GM23338 (cell line): ENCODE data around the gene RIMS1. TPM values are rescaled to one million over a fixed set of nuclear protein-coding genes. Genes with fewer than 3 reads are reported as not detected.

Experiments
- ATAC-seq: fragments of 200-7000 bp; cut with Tn5 transposase; 3 replicates; pipeline ENCODE4 v1.9.1; 2020
- DNase-seq: peaks from one replicate; pipeline ENCODE4 v3.0.0-alpha.2; 2015; ENCODE audit warnings: low spot score
- H2AFZ ChIP-seq: fragments of 200-600 bp; sonication (generic); 2 replicates; pipeline ENCODE4 v1.8.0; 2016; ENCODE audit warnings: antibody characterized with exemption, mild to moderate bottlenecking, moderate library complexity
- H3F3A ChIP-seq: fragments of 200-600 bp; sonication (generic); replicated peaks from 2 replicates; pipeline ENCODE4 v1.8.0; 2017; ENCODE audit warnings: antibody characterized with exemption, mixed run types, low read depth
- H3K27ac ChIP-seq: fragments of 200-600 bp; sonication (generic); 2 replicates; pipeline ENCODE4 v1.6.1; 2016; ENCODE audit warnings: low read depth
- H3K27me3 ChIP-seq: fragments of 200-600 bp; sonication (generic); 2 replicates; pipeline ENCODE4 v1.8.0; 2016; ENCODE audit warnings: mild to moderate bottlenecking, mixed run types, moderate library complexity; ENCODE audit not compliant: insufficient read depth
- H3K36me3 ChIP-seq: fragments of 200-600 bp; sonication (generic); 2 replicates; pipeline ENCODE4 v1.8.0; 2016; ENCODE audit warnings: mild to moderate bottlenecking; ENCODE audit not compliant: insufficient read depth
- H3K4me1 ChIP-seq: fragments of 200-600 bp; sonication (generic); 2 replicates; pipeline ENCODE4 v1.8.0; 2016; ENCODE audit warnings: mild to moderate bottlenecking, moderate library complexity; ENCODE audit not compliant: insufficient read depth
- H3K4me2 ChIP-seq: fragments of 200-600 bp; sonication (generic); 2 replicates; pipeline ENCODE4 v1.7.1; 2017; ENCODE audit warnings: mixed run types
- H3K4me3 ChIP-seq: fragments of 200-600 bp; sonication (generic); 2 replicates; pipeline ENCODE4 v1.6.1; 2016; ENCODE audit warnings: mixed run types
- H3K79me2 ChIP-seq: fragments of 200-600 bp; sonication (generic); replicated peaks from 2 replicates; pipeline ENCODE4 v1.8.0; 2017; ENCODE audit warnings: mild to moderate bottlenecking; ENCODE audit not compliant: insufficient read depth
- H3K9me2 ChIP-seq: fragments of 200-600 bp; sonication (generic); 2 replicates; pipeline ENCODE4 v1.8.0; 2017; ENCODE audit not compliant: insufficient read depth
- H4K20me1 ChIP-seq: fragments of 200-600 bp; sonication (generic); replicated peaks from 2 replicates; pipeline ENCODE4 v1.8.0; 2017; ENCODE audit warnings: mild to moderate bottlenecking; ENCODE audit not compliant: insufficient read depth
- H3K27ac Mint-ChIP-seq: 2 replicates; pipeline ENCODE4 v1.8.0; 2020; ENCODE audit warnings: inconsistent platforms, mild to moderate bottlenecking, moderate library complexity, mixed read lengths
- H3K27me3 Mint-ChIP-seq: 3 replicates; pipeline ENCODE4 v1.8.0; 2022; ENCODE audit warnings: low read depth, mild to moderate bottlenecking, moderate library complexity, mixed read lengths, inconsistent platforms; ENCODE audit not compliant: insufficient read depth, poor library complexity
- H3K36me3 Mint-ChIP-seq: 3 replicates; pipeline ENCODE4 v1.8.0; 2021; ENCODE audit warnings: low read depth, mild to moderate bottlenecking, inconsistent platforms, moderate library complexity, mixed read lengths
- H3K4me1 Mint-ChIP-seq: 3 replicates; pipeline ENCODE4 v1.8.0; 2020; ENCODE audit warnings: mild to moderate bottlenecking, inconsistent platforms, mixed read lengths
- H3K4me3 Mint-ChIP-seq: 3 replicates; pipeline ENCODE4 v1.8.0; 2021; ENCODE audit warnings: moderate library complexity, mild to moderate bottlenecking, inconsistent platforms, mixed read lengths
- H3K9me3 Mint-ChIP-seq: 3 replicates; pipeline ENCODE4 v1.8.0; 2020; ENCODE audit warnings: moderate library complexity, mild to moderate bottlenecking, inconsistent platforms, mixed read lengths
- CREB1 ChIP-seq: fragments of 250-450 bp; sonication (Bioruptor Pico); IDR thresholded peaks from 2 replicates; pipeline ENCODE4 v1.5.0; 2020; ENCODE audit warnings: low read depth, mild to moderate bottlenecking, moderate library complexity
- CTCF ChIP-seq, 2 experiments: fragments of 200-600 bp in 1 of 2; sonication (generic) in 1 of 2; conservative IDR thresholded peaks; 2 replicates each; pipeline versions ENCODE4 v1.5.1 to v1.6.1; 2016 to 2017; ENCODE audit warnings: antibody characterized with exemption in 2 of 2, low read depth in 2 of 2, mild to moderate bottlenecking in 2 of 2, moderate library complexity in 1 of 2
- EZH2 ChIP-seq: fragments of 200-600 bp; sonication (generic); IDR thresholded peaks from one replicate; pipeline ENCODE4 v1.8.0; 2017; ENCODE audit warnings: antibody characterized with exemption, mild to moderate bottlenecking, low read depth; ENCODE audit not compliant: unreplicated experiment
- EZH2phosphoT487 ChIP-seq: fragments of 200-600 bp; sonication (generic); IDR thresholded peaks from one replicate; pipeline ENCODE4 v1.8.1; 2018; ENCODE audit warnings: antibody characterized with exemption; ENCODE audit not compliant: unreplicated experiment
- JUNB ChIP-seq: IDR thresholded peaks from one replicate; pipeline ENCODE4 v1.6.1; 2016; ENCODE audit warnings: antibody characterized with exemption; ENCODE audit not compliant: unreplicated experiment
- NANOG ChIP-seq: IDR thresholded peaks from 2 replicates; pipeline ENCODE4 v1.6.1; 2016; ENCODE audit warnings: antibody characterized with exemption, borderline replicate concordance
- POLR2AphosphoS5 ChIP-seq: IDR thresholded peaks from 2 replicates; pipeline ENCODE4 v1.6.1; 2016; ENCODE audit warnings: antibody characterized with exemption, low read depth
- STAT1 ChIP-seq: IDR thresholded peaks from one replicate; pipeline ENCODE4 v1.6.1; 2016; ENCODE audit warnings: antibody characterized with exemption; ENCODE audit not compliant: unreplicated experiment
- ZNF114 ChIP-seq: fragments of 250-450 bp; sonication (Bioruptor Pico); IDR thresholded peaks from 2 replicates; pipeline ENCODE4 v1.5.0; 2020; ENCODE audit warnings: mild to moderate bottlenecking, moderate library complexity
- ZNF331 ChIP-seq: fragments of 250-450 bp; sonication (Bioruptor Pico); IDR thresholded peaks from 2 replicates; pipeline ENCODE4 v1.5.0; 2020; ENCODE audit warnings: low read depth, mild to moderate bottlenecking, moderate library complexity
- polyA plus RNA-seq: library from polyadenylated mRNA; unstranded; fragments of >200 nt; fragmentation: Nextera tagmentation; extraction: Ambion mirVana; gene quantifications from 2 replicates; pipeline ENCODE4 v1.2.1, GENCODE V29; 2016
- total RNA-seq: library from RNA; depleted of rRNA; stranded (reverse); fragments of >200 nt; shearing (Covaris generic); gene quantifications from 2 replicates; pipeline ENCODE4 v1.2.3, GENCODE V29; 2014
- TF ChIP-seq, protein P1 (sequence below): fragments of 250-450 bp; sonication (Bioruptor Pico); IDR thresholded peaks from 2 replicates; pipeline ENCODE4 v1.5.0; 2020; ENCODE audit warnings: mild to moderate bottlenecking, moderate library complexity
- TF ChIP-seq, protein P2 (sequence below): IDR thresholded peaks from 2 replicates; pipeline ENCODE4 v1.6.1; 2016; ENCODE audit warnings: antibody characterized with exemption
- TF ChIP-seq, protein P3 (sequence below): IDR thresholded peaks from one replicate; pipeline ENCODE4 v1.6.1; 2018; ENCODE audit warnings: antibody characterized with exemption; ENCODE audit not compliant: unreplicated experiment

The RIMS1 gene
- total and polyA plus RNA-seq, 2 experiments from 2014 or later = 0.89 to 4.0 TPM

DNA sequence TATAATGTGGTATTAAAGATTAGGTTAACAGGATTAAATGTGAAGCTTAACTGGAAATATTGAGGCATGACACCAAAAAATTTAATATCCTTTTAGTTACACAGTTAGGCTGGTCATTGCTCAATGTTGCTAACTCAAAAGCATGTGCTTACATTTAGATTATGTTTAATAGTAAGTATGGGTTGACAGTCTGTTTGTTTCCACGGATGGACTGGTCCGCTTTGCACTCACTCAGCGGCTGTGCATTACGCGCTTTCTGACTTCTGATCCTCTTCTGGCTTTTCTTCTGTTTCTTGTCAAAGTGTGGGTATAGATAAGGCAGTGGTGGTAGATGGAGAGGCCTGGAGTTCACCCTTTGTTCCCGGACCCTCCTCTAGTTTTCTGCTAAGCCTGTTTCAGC is 174.9 kb downstream of the RIMS1 start:
- Histone ChIP-seq H4K20me1 (no peaks in the 10 kb centered on the region), H3K36me3 (no peaks in the 10 kb centered on the region), H3K4me2 (no peak overlapping the region), H3K79me2 (no peaks in the 10 kb centered on the region), H3F3A (no peaks in the 10 kb centered on the region), H3K27ac (no peak overlapping the region), H3K9me2 (no peaks in the 10 kb centered on the region), H2AFZ (no peak overlapping the region), H3K27me3 (no peaks in the 10 kb centered on the region), H3K4me3 (no peak overlapping the region), H3K4me1 (no peaks in the 10 kb centered on the region)
- no peaks in the 10 kb centered on the region; the same call in 2 of the 3 replicates for H3K36me3 Mint-ChIP-seq
- TF ChIP-seq, protein P1, sequence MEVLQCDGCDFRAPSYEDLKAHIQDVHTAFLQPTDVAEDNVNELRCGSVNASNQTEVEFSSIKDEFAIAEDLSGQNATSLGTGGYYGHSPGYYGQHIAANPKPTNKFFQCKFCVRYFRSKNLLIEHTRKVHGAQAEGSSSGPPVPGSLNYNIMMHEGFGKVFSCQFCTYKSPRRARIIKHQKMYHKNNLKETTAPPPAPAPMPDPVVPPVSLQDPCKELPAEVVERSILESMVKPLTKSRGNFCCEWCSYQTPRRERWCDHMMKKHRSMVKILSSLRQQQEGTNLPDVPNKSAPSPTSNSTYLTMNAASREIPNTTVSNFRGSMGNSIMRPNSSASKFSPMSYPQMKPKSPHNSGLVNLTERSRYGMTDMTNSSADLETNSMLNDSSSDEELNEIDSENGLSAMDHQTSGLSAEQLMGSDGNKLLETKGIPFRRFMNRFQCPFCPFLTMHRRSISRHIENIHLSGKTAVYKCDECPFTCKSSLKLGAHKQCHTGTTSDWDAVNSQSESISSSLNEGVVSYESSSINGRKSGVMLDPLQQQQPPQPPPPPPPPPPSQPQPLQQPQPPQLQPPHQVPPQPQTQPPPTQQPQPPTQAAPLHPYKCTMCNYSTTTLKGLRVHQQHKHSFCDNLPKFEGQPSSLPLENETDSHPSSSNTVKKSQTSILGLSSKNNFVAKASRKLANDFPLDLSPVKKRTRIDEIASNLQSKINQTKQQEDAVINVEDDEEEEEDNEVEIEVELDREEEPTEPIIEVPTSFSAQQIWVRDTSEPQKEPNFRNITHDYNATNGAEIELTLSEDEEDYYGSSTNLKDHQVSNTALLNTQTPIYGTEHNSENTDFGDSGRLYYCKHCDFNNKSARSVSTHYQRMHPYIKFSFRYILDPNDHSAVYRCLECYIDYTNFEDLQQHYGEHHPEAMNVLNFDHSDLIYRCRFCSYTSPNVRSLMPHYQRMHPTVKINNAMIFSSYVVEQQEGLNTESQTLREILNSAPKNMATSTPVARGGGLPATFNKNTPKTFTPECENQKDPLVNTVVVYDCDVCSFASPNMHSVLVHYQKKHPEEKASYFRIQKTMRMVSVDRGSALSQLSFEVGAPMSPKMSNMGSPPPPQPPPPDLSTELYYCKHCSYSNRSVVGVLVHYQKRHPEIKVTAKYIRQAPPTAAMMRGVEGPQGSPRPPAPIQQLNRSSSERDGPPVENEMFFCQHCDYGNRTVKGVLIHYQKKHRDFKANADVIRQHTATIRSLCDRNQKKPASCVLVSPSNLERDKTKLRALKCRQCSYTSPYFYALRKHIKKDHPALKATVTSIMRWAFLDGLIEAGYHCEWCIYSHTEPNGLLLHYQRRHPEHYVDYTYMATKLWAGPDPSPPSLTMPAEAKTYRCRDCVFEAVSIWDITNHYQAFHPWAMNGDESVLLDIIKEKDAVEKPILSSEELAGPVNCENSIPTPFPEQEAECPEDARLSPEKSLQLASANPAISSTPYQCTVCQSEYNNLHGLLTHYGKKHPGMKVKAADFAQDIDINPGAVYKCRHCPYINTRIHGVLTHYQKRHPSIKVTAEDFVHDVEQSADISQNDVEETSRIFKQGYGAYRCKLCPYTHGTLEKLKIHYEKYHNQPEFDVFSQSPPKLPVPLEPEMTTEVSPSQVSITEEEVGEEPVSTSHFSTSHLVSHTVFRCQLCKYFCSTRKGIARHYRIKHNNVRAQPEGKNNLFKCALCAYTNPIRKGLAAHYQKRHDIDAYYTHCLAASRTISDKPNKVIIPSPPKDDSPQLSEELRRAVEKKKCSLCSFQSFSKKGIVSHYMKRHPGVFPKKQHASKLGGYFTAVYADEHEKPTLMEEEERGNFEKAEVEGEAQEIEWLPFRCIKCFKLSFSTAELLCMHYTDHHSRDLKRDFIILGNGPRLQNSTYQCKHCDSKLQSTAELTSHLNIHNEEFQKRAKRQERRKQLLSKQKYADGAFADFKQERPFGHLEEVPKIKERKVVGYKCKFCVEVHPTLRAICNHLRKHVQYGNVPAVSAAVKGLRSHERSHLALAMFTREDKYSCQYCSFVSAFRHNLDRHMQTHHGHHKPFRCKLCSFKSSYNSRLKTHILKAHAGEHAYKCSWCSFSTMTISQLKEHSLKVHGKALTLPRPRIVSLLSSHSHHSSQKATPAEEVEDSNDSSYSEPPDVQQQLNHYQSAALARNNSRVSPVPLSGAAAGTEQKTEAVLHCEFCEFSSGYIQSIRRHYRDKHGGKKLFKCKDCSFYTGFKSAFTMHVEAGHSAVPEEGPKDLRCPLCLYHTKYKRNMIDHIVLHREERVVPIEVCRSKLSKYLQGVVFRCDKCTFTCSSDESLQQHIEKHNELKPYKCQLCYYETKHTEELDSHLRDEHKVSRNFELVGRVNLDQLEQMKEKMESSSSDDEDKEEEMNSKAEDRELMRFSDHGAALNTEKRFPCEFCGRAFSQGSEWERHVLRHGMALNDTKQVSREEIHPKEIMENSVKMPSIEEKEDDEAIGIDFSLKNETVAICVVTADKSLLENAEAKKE (CRISPR knock-in tag) = no peak
- TF ChIP-seq ZNF331 (CRISPR knock-in tag) (no peak), ZNF114 (CRISPR knock-in tag) (no peak), EZH2phosphoT487 (no peak), EZH2 (no peak), POLR2AphosphoS5 (no peak), CTCF (conservative IDR thresholded peaks at IDR 0.05; ENCODE audit: low read depth in 2 of 2) (no peak), CREB1 (CRISPR knock-in tag) (no peak), NANOG (no peak), JUNB (no peak), STAT1 (no peak)
- TF ChIP-seq, protein P2, sequence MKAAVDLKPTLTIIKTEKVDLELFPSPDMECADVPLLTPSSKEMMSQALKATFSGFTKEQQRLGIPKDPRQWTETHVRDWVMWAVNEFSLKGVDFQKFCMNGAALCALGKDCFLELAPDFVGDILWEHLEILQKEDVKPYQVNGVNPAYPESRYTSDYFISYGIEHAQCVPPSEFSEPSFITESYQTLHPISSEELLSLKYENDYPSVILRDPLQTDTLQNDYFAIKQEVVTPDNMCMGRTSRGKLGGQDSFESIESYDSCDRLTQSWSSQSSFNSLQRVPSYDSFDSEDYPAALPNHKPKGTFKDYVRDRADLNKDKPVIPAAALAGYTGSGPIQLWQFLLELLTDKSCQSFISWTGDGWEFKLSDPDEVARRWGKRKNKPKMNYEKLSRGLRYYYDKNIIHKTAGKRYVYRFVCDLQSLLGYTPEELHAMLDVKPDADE = no peak
- TF ChIP-seq, protein P3, sequence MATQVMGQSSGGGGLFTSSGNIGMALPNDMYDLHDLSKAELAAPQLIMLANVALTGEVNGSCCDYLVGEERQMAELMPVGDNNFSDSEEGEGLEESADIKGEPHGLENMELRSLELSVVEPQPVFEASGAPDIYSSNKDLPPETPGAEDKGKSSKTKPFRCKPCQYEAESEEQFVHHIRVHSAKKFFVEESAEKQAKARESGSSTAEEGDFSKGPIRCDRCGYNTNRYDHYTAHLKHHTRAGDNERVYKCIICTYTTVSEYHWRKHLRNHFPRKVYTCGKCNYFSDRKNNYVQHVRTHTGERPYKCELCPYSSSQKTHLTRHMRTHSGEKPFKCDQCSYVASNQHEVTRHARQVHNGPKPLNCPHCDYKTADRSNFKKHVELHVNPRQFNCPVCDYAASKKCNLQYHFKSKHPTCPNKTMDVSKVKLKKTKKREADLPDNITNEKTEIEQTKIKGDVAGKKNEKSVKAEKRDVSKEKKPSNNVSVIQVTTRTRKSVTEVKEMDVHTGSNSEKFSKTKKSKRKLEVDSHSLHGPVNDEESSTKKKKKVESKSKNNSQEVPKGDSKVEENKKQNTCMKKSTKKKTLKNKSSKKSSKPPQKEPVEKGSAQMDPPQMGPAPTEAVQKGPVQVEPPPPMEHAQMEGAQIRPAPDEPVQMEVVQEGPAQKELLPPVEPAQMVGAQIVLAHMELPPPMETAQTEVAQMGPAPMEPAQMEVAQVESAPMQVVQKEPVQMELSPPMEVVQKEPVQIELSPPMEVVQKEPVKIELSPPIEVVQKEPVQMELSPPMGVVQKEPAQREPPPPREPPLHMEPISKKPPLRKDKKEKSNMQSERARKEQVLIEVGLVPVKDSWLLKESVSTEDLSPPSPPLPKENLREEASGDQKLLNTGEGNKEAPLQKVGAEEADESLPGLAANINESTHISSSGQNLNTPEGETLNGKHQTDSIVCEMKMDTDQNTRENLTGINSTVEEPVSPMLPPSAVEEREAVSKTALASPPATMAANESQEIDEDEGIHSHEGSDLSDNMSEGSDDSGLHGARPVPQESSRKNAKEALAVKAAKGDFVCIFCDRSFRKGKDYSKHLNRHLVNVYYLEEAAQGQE = no peak
- peaks cover 12% of the 10 kb centered on the region for H3K4me1 Mint-ChIP-seq
- H3K27me3 Mint-ChIP-seq = no peaks in the 10 kb centered on the region
- no peak overlapping the region for H3K27ac Mint-ChIP-seq
- no peaks in the 10 kb centered on the region for H3K9me3 Mint-ChIP-seq
- DNase-seq = no peak
- no peak overlapping the region for H3K4me3 Mint-ChIP-seq
- ATAC-seq = no peak
